OCI-LY7 (cell line): Measurements from ENCODE around the gene CA9. TPM values are rescaled to one million over a fixed set of nuclear protein-coding genes. Genes with fewer than 3 reads are reported as not detected.

Experiments used
- BruUV-seq: library from RNA; stranded (reverse); fragments of 400-500 nt; replicated peaks from 2 replicates; lab custom pipeline; 2021; lab: Mats Ljungman, UMichigan
- CTCF ChIA-PET: fragments of 300-600 bp; sonication (Branson Sonifier 250); formaldehyde crosslinking; loops from one replicate; lab custom pipeline; 2022; ENCODE audit warnings: antibody characterized with exemption; ENCODE audit not compliant: unreplicated experiment; lab: Charles Lee
- POLR2A ChIA-PET: fragments of 300-600 bp; sonication (Branson Sonifier 250); formaldehyde crosslinking; loops from one replicate; lab custom pipeline; 2022; ENCODE audit warnings: antibody characterized with exemption; lab: Charles Lee
- DNase-seq: peaks from one replicate; pipeline ENCODE4 v3.0.0-alpha.2; 2015; ENCODE audit warnings: low spot score
- H2AFZ ChIP-seq: fragments of 200-600 bp; sonication (generic), shearing (Covaris generic); 2 replicates; pipeline ENCODE4 v1.6.1; 2014; ENCODE audit warnings: mild to moderate bottlenecking, antibody characterized with exemption, low read length, moderate library complexity
- H3K27ac ChIP-seq: fragments of 200-600 bp; sonication (generic); 2 replicates; pipeline ENCODE4 v1.5.1; 2014; ENCODE audit warnings: mixed run types, low read depth, mild to moderate bottlenecking, moderate library complexity, low read length, inconsistent platforms; ENCODE audit not compliant: poor library complexity, severe bottlenecking
- H3K36me3 ChIP-seq: fragments of 200-600 bp; sonication (generic); 2 replicates; pipeline ENCODE4 v1.6.1; 2014; ENCODE audit warnings: mild to moderate bottlenecking, antibody characterized with exemption, low read length, moderate library complexity, mixed read lengths; ENCODE audit not compliant: insufficient read depth
- H3K4me1 ChIP-seq: fragments of 200-600 bp; sonication (generic); 2 replicates; pipeline ENCODE4 v1.5.1; 2014; ENCODE audit warnings: mild to moderate bottlenecking, low read length; ENCODE audit not compliant: insufficient read depth, poor library complexity, severe bottlenecking
- H3K4me2 ChIP-seq: fragments of 200-600 bp; sonication (generic); 2 replicates; pipeline ENCODE4 v1.6.1; 2014; ENCODE audit warnings: mild to moderate bottlenecking, low read length
- H3K4me3 ChIP-seq: fragments of 200-600 bp; sonication (generic); 2 replicates; pipeline ENCODE4 v1.5.1; 2014; ENCODE audit warnings: mild to moderate bottlenecking, low read depth, low read length; ENCODE audit not compliant: poor library complexity, severe bottlenecking
- H3K79me2 ChIP-seq: fragments of 200-600 bp; sonication (generic); 2 replicates; pipeline ENCODE4 v1.6.1; 2016; ENCODE audit warnings: low read depth, mild to moderate bottlenecking, low read length, moderate library complexity, mixed read lengths; ENCODE audit not compliant: insufficient read depth
- H3K9me2 ChIP-seq: fragments of 200-600 bp; sonication (generic); 2 replicates; pipeline ENCODE4 v1.6.1; 2016; ENCODE audit warnings: mild to moderate bottlenecking, low read length, mixed read lengths; ENCODE audit not compliant: insufficient read depth
- H3K9me3 ChIP-seq: fragments of 200-600 bp; sonication (generic); 2 replicates; pipeline ENCODE4 v1.6.1; 2014; ENCODE audit warnings: mild to moderate bottlenecking, mixed run types, low read length, mixed read lengths
- H4K20me1 ChIP-seq: fragments of 200-600 bp; sonication (generic); 2 replicates; pipeline ENCODE4 v1.6.1; 2014; ENCODE audit warnings: mild to moderate bottlenecking, antibody characterized with exemption, low read length, moderate library complexity, mixed read lengths; ENCODE audit not compliant: insufficient read depth
- EZH2phosphoT487 ChIP-seq: fragments of 200-600 bp; sonication (generic); IDR thresholded peaks from 2 replicates; pipeline ENCODE4 v1.6.1; 2018; ENCODE audit warnings: low read depth, borderline replicate concordance, mild to moderate bottlenecking, mixed run types, antibody characterized with exemption, low read length, moderate library complexity, mixed read lengths
- intact Hi-C: fragments of 100-400 bp; cut with micrococcal nuclease; formaldehyde crosslinking; loops from one replicate; pipeline ENCODE4 v1.10.0; 2022; ENCODE audit not compliant: unreplicated experiment
- total RNA-seq, 2 experiments: library from RNA; depleted of rRNA in 1 of 2; stranded (reverse); fragments of >200 nt in 1 of 2; shearing (Covaris generic) in 1 of 2; gene quantifications; 2 replicates each; pipeline ENCODE4 v1.2.3, GENCODE V29; 2014 to 2022
- TF ChIP-seq, protein P1 (sequence below): fragments of 200-600 bp; sonication (generic); conservative IDR thresholded peaks from 2 replicates; pipeline ENCODE4 v1.5.1; 2014; ENCODE audit warnings: mild to moderate bottlenecking, antibody characterized with exemption, low read length, moderate library complexity, mixed read lengths

CA9 gene
- total RNA-seq, 2 experiments from 2014 or later = 0.16 TPM; not detected in 1

DNA sequence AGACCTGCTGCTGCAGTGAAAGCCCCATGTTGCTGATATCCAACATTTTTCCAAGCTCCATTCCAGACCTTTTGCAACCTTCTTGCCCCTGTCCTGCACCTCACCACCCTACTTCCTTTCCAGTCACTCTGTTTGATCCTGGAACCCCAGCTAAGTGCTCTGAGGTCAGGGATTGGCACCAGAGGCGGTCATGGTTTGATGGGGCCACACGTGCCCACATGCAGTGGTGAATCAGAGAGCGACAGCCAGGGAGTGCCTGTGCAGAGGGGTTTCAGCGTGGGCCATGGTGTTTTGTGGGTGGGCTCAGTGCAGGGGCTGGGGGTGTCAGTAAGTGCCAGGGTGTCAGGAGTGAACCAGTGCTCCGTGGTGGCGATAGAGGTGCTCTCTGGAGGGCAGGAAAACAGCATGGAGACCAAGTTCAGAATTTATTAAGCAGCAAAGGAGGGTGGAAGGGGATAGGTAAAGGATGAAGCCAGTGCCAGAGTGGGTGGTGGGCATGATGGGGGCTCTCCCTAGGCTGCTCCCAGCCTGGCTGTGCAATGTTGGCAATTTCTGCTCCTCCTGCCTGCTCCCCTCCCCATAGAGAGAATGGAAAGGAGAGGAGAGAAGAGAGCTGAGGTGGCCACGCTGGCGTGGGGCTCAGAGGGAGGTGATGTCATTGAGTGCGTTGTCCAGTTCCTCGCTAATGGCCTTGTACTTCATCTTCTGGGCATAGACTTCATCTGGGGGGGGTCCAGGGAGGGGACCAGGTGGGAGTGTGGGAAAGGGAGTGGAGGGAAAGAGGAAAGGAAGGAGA, 9.0 kb downstream of the CA9 start:
- H2AFZ ChIP-seq = no peak overlapping the region
- H3K9me3 ChIP-seq = no peaks in the 10 kb centered on the region
- intact Hi-C loops = no loop called here
- H3K4me3 ChIP-seq = no peak overlapping the region
- no peaks in the 10 kb centered on the region for H3K79me2 ChIP-seq
- no peak overlapping the region for H3K4me2 ChIP-seq
- H3K4me1 ChIP-seq = peaks cover 48% of the 10 kb centered on the region
- TF ChIP-seq, protein P1, sequence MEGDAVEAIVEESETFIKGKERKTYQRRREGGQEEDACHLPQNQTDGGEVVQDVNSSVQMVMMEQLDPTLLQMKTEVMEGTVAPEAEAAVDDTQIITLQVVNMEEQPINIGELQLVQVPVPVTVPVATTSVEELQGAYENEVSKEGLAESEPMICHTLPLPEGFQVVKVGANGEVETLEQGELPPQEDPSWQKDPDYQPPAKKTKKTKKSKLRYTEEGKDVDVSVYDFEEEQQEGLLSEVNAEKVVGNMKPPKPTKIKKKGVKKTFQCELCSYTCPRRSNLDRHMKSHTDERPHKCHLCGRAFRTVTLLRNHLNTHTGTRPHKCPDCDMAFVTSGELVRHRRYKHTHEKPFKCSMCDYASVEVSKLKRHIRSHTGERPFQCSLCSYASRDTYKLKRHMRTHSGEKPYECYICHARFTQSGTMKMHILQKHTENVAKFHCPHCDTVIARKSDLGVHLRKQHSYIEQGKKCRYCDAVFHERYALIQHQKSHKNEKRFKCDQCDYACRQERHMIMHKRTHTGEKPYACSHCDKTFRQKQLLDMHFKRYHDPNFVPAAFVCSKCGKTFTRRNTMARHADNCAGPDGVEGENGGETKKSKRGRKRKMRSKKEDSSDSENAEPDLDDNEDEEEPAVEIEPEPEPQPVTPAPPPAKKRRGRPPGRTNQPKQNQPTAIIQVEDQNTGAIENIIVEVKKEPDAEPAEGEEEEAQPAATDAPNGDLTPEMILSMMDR = no peak
- TF ChIP-seq EZH2phosphoT487 = no peak
- BruUV-seq = no TSS peak
- H3K36me3 ChIP-seq = no peaks in the 10 kb centered on the region
- ChIA-PET CTCF (no interaction called here), POLR2A (interaction anchor here (0.7 to 1.6 kb wide), 6 partner anchors 12 to 63 kb away, joined by 3 to 4 read pairs (median 4); partner anchors contain the start of gene ARHGEF39)
- no peak overlapping the region for H3K27ac ChIP-seq
- DNase-seq = no peak
- no peaks in the 10 kb centered on the region for H4K20me1 ChIP-seq
- no peaks in the 10 kb centered on the region for H3K9me2 ChIP-seq

DNA sequence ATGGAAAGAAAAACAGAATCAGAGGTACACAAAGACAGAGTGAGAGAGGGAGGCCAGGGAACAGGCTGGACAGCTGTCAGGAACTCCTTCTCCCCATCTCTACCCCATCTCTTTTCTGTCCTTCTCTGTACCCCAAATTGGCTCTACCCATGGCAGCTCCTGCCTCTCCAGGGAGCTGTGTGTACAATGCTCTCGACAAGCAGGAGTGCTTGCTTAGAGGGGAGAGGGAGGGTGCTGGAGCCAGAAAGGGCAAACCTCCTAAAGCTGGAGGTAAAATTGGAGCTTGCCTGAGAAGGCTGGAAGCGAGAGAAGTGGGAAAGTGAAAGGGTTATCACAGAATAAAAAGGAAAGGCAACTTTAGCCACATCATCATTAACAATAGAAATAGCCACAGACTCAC, 9.6 kb downstream of the CA9 start:
- BruUV-seq = no TSS peak
- CTCF ChIA-PET = interaction anchor here (0.7 kb wide), 1 partner anchor 14 kb away, joined by 3 read pairs; no protein-coding TSS in a partner anchor

More for the DNA sequence above, 9.6 kb downstream of the CA9 start:
- Histone ChIP-seq H3K27ac (no peak overlapping the region), H3K4me1 (peaks cover 54% of the 10 kb centered on the region), H3K9me3 (no peaks in the 10 kb centered on the region), H3K4me3 (no peak overlapping the region), H3K36me3 (no peaks in the 10 kb centered on the region), H2AFZ (no peak overlapping the region), H3K4me2 (no peak overlapping the region), H4K20me1 (no peaks in the 10 kb centered on the region), H3K9me2 (no peaks in the 10 kb centered on the region), H3K79me2 (no peaks in the 10 kb centered on the region)
- DNase-seq = no peak
- intact Hi-C loops = no loop called here
- POLR2A ChIA-PET = interaction anchor here (0.7 to 1.6 kb wide), 6 partner anchors 11 to 64 kb away, joined by 3 to 4 read pairs (median 4); partner anchors contain the start of gene ARHGEF39
- no peak for TF ChIP-seq EZH2phosphoT487
- TF ChIP-seq, protein P1 = no peak
